Endometrial microvascular endothelial cells (primary cell): ENCODE results near the gene STEAP1B. TPM values are rescaled to one million over a fixed set of nuclear protein-coding genes. Genes with fewer than 3 reads are reported as not detected.

Experiments used
- in situ Hi-C: cut with HindIII; loops from 2 replicates; pipeline ENCODE4 v1.10.0; 2017; ENCODE audit warnings: low sequenced_read_pairs, low pct_unique_long_range_greater_than_20kb; ENCODE audit errors: inconsistent ontology term
- total RNA-seq: library from RNA; depleted of rRNA; stranded (reverse); fragments of >200 nt; gene quantifications from one replicate; pipeline ENCODE4 v1.2.3, GENCODE V29; 2015; ENCODE audit errors: inconsistent ontology term

STEAP1B gene
- total RNA-seq, 1 donor from 2014 or later: 67.3 TPM

DNA sequence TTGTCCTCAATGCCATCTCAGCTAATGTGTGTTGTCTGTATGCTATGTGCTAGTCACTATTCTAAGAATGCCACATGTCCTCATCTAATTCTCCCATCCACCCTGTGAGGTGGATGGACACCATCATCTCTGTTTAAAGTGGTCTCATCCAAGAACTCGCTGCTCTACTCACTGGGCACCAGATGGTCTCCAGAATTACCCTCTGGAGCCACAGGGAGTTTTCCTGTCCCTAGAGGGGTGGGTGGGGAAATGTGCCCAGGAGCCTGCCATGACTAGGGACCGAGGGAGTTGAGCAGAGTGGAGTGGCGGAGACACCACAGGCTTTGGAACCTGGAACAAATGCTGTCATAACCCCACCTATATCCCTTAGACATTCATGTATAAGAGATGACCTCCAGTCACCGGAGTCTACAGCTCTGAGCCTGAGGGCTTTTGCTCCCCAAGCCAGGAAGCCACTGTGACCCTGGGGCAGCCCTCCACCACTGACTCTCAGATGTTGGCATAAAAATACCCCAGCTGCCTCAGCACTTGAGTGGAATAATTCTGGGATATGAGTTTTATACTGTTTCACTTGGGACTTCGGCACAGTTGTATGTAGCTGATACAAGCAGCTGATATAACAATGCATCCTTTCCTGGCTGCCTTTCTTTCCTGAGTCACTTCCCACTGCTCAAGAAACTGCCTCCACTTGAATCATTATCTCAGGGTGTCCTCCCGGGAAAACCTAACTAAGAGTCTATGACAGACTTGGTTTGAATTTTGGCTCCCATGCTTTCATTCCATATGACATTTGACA, 81.5 kb downstream of the STEAP1B start:
- in situ Hi-C loops: no loop called here

DNA sequence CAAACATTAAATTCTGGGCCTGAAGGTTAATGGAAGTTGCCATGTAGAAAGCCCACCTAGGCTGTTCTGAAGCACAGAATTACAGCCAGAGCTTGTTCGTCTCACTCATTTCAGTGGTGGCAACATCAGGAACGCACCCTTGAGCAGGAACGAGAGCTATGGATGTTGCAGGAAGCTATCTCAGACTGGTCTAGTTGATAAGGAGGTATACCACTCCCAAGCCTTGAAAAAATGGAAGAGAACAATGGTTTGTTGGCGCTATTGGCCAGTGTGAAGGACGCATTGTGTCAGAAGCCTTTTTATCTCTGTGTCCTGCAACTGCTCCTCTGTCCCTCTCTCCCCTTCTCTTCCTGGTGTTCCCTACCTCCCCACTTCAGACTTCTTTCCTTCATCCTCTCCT, 82.1 kb downstream of the STEAP1B start:
- in situ Hi-C loops: no loop called here

DNA sequence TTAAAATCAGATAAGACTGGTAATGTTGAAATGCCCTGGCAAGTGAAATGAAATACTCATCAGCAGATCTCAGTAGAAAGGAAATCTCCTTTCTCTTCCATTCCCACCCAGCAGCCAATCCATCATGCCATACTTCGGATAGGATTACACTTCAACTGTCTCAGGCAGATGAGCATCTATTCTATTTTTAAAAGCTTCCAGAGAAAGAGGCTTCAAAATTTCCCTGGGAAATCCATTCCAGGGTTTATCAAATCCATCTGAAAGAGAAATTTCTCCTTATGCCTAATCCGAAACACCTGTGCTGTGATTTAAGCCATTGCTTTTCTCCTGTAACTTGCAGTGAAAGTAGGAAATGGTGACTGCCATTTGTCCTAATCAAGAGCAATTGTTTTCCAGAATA, 82.6 kb downstream of the STEAP1B start:
- in situ Hi-C loops: no loop called here

DNA sequence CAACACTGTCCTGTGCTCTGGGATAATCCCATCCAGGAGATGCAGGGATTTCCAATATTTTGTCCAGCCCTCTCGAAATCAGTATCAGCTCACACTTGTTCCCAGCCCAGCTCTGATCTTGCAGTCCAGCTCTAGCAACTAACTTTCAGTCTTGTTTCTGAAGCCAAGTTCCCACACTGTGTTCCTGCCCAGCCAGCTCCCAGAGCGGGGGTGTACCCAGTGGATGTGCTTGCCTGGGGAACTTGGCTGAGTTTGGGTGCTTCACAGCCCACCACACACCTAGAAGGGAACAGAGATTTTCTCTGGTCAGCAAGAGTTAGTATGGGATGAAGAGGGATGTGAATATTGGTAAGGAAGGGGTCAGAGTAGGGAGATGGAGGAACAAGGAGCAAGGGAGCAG, 85.6 kb downstream of the STEAP1B start:
- in situ Hi-C loops: no loop called here

DNA sequence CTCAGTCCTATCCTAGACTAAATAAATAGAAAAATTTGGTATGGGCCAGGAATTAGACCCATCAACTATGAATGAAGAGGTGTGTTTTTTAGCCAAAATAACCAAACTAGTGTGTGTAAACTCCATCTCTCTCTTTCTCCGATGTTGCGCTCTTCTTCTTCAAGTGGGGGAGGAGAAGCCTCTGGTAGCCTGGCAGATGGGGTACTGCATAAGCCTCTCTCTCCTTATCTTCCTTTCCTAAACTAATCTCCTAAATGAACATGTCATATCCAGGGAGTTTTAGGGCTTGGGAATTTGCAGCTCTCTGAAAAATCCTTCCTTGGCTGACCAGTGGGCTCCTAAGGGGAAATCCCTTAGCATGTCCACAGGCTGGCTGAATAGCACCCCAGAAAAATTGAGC, 86.8 kb downstream of the STEAP1B start:
- in situ Hi-C loops: no loop called here

DNA sequence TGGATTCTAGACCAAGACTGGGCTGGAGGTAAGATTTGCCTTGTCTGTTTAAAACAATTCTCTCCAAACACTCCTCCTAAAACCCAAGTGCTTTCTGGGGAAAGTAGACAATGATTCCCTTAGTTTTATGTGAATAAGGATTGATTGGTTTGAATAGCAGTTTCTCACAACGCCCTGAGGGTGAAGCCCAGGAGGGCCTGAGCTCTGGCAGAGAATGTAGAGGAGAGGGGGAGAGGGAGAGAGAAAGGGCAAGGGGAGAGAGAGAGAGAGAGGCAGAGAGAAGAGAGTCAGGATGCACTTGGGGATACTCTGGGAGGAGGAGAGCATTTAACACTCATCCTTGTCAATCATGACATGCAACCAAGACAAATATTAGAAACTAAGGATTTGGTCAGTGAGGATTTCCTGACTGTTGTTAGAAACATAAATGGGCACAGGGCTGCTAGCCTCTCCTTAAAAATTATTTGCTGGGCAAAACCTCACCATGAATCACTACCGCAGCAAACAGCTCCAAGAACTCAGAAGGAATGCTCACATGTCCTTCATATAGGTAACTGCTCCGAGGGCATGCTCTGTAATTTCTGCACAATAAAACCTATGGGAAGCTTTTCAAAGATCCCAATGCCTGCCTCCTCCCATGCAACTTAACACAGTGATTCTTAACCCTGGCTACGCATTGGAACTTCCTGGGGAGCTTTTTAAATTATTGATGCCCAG, 87.9 kb downstream of the STEAP1B start:
- in situ Hi-C loops: no loop called here

DNA sequence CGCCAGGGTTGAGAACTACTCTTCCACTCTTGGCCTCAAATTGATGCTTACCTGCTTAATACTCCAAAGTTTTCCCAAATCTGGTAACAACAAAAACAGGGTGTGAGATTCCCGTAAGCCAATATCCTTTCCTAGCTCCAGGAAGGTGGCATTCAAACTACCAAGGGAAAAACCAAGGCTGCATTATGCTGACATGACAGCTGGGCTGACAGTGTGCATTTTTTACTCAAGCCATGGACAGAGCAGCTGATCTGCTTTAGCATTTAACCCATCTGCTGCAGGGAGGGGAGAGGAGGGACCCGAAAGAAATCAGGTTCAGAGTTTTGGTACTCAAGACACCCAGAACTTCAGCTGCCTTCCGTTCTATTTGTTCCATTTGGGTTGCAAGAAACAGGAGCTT, 93.3 kb downstream of the STEAP1B start:
- in situ Hi-C loops: no loop called here

DNA sequence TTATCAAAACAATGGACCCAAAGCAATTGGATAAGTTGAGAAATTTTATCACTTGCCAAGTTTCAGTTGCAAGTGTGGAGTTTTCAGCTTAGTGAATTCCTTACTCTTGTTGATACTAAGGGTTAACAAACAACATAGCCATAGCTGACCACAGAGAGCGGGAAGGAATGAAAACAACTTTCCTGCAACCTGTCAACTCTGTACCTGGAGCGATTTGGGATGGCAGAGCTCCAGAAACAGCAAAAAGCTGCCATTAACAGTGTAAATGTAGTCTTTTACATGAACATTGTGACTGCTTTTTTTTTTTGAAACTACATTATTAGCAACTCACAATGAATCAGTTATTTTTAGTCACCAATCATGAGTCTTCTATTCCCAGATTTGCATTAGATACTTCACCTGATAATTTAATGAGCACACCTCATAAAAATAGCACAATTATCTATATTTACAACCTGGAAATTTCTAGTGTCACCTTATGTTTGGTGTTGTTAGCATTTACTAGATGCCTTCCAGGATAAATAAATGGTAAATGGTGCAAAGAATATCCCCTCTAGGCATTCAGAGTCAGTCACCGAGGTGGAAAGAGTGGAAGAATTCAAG, 95.5 kb downstream of the STEAP1B start:
- in situ Hi-C loops: no loop called here

DNA sequence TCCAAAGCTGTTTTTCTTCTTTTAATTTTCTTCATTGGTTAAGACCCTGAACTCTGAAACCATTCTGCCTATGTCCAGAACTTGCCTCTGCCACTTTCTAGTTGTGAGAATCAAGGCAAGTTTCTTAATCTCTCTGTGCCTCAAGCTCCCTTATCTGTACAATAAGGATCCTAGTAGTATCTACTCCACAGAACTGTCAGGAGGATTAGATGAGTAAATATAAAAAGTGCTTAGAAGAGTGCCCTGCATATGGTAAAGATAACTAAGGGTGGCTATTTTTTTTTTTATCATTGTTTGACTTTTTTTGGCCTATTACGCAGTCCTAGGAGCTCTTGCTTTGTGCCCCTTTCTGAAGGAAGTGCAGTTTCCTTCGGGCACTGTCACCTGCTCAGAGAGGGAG, 96.6 kb downstream of the STEAP1B start:
- in situ Hi-C loops: no loop called here

DNA sequence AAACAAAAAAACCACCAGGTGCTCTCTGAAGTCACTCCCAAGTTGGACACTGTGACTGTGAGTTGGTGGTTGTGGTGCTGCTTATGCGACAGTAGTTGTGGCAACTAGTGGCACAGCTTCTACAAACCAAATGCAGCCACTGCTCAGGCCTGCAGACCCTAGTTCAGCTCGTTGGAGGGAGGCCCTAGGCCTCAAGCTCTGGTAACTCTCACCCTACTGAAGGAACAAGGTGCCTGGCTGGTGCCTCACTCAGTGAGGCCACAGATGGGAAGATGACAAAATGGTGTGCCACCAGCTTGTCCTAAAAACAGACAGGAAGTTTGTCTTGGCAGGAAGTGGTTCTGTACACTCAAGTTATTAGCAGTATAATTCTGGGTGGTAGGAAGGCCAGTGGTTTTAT, 97.7 kb downstream of the STEAP1B start:
- in situ Hi-C loops: no loop called here

DNA sequence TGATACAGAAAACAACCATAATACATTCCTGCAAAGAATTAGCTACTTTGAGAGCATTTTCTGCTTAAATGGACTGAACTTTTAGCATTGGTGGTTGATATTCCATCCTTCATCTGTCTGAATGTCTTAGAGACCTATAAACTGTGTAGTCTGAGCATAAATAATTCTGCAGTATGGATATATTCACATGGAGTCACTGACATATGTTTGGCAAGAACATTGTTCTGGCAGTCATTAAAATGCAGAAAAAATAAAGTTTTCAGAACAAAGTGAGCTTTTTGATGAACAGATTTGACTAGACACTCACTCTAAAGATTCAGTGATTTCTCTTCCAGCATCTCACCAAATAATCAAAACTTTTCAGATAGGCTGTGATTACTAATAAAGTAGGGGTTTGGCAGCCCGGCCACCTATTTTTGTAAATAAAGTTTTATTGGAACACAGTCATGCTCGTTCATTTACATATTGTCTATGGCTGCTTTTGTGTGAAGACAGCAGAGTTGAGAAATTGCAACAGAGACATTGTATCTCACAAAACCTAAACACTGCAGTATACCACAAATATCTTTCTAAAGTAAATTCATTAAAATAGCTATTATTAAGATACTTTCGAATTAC, 98.9 kb downstream of the STEAP1B start:
- in situ Hi-C loops: no loop called here

DNA sequence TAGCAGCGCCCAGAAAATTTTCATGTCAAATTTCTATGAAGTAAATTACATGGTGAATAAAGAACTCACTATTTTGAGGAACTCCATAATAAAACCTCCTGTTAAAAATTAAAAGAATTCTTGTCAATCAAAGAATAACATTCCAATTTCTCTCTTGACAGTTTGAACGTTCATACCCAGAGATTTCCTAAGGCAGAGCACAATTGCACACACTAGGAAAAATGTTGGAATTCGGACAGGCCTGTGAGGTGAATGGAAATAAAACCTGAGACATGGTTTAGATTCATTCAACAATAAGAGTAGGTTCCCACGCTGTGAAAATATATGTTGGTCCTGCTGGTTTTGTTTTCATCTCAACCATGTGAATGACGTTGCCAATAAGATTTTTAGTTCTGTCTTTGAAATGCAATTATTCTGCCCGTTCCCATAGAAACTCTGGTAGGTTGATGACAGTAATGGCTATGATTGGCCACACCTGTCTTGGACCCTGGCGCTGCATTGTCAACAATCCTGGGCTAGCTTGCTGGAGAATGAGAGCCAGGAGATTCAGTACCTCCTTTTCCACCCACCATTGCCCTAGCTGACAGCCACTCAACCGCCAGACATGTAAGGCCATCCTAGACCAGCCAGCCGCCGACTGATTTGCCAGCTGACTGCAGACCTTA, 99.7 kb downstream of the STEAP1B start:
- in situ Hi-C loops: no loop called here

DNA sequence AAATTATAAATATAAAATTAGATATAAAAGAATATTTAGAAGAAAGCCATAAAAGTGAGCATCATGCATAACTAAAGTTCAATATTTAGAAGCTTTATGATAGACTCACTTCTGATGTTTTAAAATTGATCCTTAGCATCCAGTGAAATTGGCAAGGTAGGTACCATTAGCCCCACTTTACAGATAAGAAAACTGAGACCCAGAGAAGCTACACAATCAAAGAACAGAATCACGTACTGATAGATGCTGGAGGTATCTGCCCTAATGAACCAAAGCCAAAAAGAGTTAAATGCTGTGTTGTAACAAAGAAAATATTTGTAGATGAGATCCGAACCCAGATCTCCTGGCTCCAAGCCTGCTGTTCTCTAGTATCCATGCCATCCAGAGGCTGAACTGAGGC, 100.4 kb downstream of the STEAP1B start:
- in situ Hi-C loops: no loop called here

DNA sequence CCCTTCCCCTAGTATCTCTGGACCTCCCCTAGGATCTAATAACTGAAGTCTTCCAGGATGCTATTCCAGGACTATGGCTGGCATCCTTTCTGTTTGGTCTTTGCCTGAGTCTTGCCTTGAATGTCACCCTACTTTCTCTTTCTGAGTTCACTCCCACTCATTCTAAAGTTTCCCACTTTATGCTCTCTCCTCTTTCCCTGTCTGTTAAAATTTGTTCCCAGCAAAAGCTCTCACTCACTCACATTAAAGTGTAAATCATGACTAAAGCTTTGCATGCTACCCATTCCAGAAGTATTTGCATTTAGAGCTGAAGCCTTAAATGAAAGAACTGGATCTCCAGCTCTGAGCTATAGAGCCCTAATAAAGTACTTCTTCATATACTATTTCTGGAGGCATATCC, 100.9 kb downstream of the STEAP1B start:
- in situ Hi-C loops: no loop called here

DNA sequence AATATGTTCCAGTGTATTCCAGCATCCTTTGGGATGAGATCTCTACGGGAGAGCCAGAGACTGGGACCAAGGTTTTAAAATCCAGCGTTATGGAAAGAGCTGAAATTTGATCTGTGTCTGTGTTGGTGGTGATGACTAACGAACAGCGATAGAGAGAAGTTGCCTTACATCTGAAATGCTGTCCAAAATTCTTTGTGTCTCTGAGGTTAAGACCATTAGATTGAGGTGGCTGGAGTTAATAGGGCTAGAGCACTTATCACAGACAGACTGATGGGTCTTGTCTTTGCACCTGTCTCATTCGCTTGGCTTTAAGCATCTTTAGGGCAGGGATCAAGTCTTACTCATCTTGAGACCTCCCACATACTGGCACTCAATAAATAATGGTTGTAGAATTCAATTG, 102.0 kb downstream of the STEAP1B start:
- in situ Hi-C loops: no loop called here

DNA sequence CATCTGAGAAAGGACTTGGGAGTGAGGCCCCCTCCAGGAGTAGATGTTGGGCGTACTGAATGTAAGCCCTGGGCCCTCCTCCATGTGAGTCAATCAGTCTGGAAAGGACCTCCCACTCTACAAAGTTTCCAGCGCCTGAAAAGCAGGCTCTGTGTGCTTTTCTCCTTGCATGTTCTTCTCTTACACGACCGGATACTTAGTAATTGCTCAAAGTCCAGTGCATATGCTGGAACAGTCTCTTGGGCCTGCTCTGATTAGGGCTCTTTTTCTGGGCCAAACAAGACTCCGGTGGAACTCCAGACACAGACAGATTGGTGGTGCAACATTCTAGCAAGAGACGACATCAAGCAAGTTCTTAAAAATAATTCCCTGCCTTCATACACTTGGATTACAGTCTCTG, 104.8 kb downstream of the STEAP1B start:
- in situ Hi-C loops: no loop called here

DNA sequence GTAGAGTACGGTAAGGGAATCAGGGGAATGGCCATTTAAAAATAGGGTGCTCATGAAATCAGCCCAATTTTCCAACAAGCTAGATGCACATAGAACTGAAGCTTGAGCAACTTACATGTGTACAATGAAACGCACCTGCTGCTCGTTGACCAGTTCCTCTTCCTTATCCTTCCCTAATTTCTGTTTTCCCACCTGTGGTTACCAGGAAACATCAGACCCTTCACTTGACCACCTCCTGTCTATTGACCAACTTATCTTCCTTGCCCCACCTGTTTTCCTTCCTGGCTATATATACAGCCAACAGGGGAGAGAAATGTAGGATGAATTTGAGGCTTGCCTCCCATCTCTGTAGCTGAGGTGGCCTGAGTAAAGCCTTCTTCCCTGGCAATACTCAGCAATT, 105.2 kb downstream of the STEAP1B start:
- in situ Hi-C loops: no loop called here

DNA sequence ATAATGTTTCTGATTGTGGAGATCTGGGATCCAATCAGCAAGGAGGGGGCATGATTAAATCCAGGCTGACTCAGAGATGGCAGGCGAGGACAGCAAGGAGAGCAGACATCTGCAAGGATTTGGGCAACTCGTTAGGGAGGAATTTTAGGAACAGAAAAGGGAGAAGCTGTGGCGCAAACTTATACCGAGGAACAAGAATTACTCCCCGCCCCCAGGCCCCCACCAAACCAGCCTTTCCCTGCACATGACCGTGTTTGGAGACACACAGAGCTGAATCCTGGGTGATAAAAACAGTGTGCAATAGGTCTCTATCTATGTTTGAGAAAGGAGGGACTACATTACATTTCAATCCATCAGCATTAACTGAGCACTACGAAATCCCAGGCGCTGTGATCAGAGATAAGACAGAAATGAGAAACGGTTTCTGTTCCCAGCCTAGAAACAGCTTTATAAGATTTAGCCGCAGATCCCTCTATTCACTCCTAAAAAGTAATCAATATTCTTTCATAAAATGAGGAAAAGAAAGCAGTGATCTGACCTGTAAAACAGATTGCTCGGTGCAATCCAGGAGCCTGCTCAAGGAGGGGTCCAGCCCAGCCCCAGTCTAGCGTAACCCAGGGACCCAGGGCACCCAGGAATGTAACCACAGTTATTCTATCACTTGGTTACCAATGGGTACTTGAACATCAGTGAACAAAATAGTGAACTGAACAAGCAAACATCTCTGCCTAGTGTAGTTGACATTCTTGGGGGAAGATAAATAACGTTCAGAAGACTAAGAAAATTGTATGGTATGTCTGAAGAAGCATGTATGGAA, 105.9 kb downstream of the STEAP1B start:
- in situ Hi-C loops: no loop called here
